Measurements from ENCODE around the gene C9orf78.

Gene C9orf78

GRCh38 chr9:129835128-129835859, at the start of gene C9orf78, which contains the start of gene USP20:
C9orf78 (minus strand) TSS chr9:129835275; CDS start chr9:129835221, 54 bp downstream.
USP20 (plus strand) TSS chr9:129835458; CDS start chr9:129852556, 17,098 bp downstream.
- peak; percentile 99 for DNase-seq (ENCODE audit: low spot score)

- peak; percentile 88 for DNase-seq (ENCODE audit: low spot score)
Observed at GRCh38 chr9:129884220-129885017, 49.3 kb upstream of the C9orf78 start.

DNA sequence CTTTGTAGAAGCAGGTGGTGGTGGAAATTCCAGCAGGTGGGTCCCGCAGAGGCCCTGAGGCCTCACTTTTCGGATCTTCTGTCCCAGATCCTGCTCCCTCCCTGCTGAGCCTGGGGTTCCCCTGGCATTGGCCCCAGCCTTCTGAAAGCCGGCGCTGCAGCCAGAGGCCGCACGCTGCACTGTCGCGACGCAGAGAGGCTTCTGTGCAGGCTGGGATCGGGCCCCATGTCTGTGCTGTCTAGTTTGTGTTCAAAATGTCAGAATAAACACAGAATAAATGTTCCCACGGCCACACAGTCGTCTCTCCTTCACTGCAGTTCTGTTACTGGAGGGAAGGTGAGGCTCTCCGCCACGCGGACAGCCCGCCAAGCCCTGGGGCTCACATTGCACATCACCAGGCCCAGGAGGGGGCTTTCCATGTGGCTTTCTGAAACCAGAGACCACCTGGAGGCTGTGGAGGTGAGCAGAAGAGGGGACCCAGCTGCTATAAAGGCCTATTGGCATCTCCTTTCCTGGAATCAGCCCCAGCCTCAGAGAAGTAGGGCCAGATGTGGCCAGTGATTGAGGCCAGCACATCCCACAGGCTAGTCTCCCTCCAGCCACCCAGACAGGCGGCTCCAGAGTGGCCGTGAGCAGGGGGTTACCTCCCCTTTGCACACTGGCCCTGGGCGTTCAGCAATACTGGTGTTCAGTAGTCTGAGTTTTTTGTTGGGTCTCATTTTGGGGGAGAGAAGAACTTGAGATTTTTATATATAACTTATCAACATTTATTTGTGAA, 46.7 kb upstream of the C9orf78 start:
- no peak for DNase-seq (ENCODE audit: low spot score)

DNA sequence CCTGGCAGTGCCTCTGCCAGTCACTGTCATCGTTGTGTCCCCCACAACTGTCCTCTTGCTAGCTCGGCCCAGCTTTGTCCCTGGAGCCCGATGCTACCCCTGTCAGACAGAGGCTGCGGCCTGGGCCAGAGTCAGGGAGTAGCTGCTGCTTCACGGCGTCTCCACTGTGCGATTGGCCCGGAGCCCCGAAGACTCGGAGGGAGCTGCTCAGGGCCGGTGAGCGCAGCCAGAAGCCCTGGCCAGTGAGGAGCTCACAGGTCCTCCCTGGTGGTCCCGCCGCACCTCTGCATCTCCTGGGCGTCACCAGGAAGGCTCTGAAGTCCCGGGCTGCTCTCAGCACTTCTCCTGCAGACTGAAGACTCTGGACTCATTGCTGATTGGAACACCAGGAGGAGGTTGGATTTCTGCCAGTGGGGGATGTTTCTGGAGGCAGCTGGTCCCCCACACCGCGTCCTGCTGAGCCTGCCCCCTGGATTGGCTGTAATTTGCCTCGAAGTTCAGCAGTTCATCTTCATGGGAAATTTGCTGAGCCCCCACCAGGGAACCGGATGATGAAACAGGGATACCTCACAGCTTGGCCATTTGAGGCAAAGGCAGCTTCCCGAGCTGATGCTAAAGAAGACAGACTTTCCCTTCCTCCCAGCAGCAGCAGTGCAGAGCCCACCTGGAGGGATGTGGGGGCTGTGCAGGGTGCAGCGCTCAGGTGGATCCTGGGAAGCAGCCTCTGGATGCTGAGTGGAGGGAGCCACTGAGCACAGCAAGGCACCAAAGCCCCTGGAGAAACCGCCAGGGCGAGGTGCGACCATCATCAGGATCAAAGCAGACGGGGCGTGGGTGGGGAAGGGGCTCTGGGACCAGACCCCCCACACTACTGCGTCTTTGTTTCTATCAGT, 45.8 kb upstream of the C9orf78 start:
- no peak for DNase-seq (ENCODE audit: low spot score)

DNA sequence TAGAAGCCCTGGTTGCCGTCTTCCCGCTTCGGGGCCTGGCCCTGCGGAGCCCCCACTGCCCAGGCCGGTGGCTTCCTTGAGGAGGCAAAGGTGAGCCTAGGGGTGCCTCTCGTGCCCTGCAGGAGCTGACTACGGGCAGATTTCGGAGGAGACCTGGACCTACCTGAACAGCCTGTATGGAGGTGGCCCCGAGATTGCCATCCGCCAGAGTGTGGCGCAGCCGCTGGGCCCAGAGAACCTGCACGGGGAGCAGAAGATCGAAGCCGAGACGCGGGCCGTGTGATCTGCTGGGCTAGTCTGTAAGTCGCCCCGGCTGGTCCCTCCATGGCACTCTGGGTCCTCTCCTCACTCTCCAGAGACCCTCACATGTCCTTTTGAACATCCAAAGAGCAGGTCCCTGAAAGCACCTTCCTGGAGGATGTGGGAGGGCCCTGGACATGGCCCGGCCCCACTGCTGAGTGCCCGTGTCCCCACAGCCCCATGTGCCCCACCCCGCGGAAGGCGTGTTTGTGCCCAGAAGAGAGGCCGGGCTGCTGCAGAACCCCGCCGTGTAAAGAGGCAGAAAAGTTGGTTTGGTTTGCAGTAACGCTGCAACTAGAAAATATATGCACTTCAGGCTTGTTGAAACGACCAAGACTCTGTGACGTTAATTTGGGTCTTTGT, 45.0 kb upstream of the C9orf78 start:
- DNase-seq (ENCODE audit: low spot score): no peak

DNA sequence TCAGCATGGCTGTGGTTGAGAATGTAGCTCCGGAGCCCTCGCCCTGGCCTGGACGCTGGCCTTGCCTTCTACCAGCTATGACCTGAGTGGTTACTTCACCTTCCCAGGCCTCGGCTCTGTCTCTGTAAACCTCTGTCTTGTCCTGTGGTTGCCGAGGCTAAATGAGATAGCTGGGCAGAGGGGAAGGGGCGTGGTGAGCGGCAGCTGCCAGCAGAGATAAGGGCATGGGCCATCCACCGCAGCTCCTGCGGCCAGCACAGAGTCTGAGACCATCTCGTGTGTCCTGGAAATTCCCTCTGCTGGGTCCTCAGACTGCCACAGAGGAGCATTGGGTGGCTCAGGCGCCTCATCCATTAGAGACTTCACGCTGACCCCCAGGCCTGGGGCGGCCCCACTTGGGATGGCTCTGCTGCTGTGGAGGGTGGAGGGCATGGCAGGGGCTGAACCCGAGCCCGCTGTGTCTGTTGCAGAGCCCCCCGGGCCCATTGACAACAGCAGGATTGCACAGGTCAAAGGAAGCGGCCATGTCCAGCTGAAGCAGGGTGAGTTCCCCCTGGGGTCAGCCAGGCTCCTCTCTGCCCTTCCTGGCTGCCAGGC, 44.1 kb upstream of the C9orf78 start:
- DNase-seq (ENCODE audit: low spot score): no peak

- DNase-seq (ENCODE audit: low spot score): no peak
Observed at GRCh38 chr9:129878291-129878690, 43.2 kb upstream of the C9orf78 start.

- no peak for DNase-seq (ENCODE audit: low spot score)
Observed at GRCh38 chr9:129876815-129877214, 41.7 kb upstream of the C9orf78 start.

DNA sequence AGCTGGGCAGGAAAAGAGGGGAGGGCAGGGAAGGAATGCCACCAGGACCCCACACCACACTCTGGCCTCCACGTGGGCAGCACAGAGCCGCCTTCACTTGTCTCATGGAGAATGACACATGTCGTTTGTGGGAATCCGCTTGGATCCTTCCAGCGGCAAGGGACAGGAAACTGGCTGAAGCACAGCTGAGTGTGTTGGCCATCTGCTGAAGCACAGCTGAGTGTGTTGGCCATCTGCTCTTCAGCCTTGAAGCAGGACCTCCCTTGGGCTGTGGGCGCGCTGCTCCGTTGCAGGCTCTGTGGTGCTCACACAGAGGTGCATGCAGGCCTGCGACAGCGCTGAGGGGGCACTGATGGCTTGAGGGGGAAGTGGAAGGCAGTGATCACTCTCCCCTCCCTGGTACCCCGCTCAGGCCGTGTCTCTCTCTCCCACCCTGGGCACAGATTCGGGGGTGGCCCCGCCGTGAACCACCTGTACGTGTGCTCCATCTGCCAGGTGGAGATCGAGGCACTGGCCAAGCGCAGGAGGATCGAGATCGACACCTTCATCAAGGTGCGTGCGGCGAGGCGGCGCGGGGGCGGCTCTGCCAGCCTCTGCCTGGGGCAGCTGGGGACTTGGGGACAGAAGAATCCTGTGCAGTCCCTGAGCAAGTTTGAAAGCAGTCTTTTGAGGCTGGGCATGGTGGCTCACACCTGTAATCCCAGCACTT, 40.8 kb upstream of the C9orf78 start:
- DNase-seq (ENCODE audit: low spot score): no peak

- no peak for DNase-seq (ENCODE audit: low spot score)
Observed at GRCh38 chr9:129875181-129875611, 40.1 kb upstream of the C9orf78 start.

DNA sequence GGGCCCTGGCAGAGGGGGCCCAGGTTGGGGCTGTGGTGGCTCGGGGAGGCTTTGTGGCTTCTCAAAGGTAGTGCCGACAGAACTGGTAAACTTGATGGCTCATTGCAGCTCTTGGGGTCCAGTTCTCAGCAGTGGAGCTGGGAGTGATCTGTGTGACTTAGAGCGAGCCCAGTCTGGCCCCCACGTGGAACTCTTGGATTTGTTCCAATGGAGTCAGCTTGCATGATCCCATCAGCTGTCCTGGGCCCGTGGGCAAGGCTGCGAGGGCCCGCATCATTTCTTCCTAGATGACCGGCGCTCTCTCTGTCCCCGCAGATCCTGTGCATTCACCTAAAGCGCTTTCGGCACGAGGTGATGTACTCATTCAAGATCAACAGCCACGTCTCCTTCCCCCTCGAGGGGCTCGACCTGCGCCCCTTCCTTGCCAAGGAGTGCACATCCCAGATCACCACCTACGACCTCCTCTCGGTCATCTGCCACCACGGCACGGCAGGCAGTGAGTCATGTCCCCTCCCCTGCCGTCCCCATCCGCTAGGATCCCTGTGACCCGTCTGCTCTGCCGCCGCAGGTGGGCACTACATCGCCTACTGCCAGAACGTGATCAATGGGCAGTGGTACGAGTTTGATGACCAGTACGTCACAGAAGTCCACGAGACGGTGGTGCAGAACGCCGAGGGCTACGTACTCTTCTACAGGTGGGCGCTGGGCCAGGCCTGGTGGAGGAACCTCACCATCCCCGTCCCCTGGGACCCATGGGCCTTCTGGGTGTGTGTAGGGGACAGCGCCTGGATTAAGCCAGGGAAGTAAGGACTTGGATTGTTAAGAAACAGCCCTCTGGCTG, 39.4 kb upstream of the C9orf78 start:
- DNase-seq (ENCODE audit: low spot score): no peak

GRCh38 chr9:129873563-129874190, 38.6 kb upstream of the C9orf78 start:
- no peak for DNase-seq (ENCODE audit: low spot score)

DNA sequence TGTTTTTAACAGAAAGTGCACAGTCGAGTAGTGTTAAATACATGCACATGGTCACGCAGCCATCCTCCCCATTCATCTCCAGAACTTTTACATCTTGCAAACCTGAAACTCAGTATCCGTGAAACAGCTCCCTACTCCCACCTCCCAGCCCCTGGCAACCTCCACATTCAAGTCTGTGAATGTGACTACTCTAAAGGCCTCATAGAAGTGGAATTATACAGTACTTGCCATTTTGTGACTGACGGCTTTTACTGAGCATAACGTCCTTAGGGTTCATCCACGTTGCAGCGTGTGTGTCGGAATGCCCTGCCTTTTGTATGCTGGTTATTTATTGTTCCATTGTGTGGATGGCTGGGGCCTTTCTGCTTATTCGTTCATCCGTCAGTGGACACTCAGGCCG, 36.0 kb upstream of the C9orf78 start:
- no peak for DNase-seq (ENCODE audit: low spot score)

GRCh38 chr9:129869585-129870501, 34.8 kb upstream of the C9orf78 start:
- DNase-seq (ENCODE audit: low spot score): no peak

DNA sequence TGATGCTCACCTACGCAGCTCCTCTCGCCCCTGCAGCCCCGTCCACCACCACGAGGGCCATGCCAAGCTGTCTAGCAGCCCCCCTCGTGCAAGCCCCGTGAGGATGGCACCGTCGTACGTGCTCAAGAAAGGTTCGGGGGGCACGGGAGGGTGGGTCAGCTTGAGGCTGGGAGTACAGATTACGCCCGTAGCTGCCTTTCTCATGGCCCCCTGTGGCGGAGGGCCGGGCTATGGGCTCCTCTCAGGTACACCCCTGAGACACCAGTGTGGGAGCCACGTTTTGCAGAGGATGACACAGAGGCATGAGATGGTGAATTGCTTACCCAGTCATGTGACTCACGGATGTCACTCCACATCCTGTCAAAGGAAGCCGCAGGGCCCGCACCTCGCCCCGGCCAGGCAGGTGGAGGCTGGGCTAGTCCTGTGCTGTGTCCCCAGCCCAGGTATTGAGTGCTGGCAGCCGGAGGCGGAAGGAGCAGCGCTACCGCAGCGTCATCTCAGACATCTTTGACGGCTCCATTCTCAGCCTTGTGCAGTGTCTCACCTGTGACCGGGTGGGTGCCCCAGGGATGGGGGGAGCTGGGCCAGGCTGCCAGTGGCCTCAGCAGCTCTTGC, 33.9 kb upstream of the C9orf78 start:
- DNase-seq (ENCODE audit: low spot score): no peak

GRCh38 chr9:129868023-129868871, 33.2 kb upstream of the C9orf78 start:
- no peak for DNase-seq (ENCODE audit: low spot score)

All from LoVo (cell line).